GM19324 (cell line): Measurements from ENCODE around the gene HAP1.
"Not testable (repeated sequence)": the region's sequence is repeated elsewhere in the genome, so short reads cannot be mapped to it uniquely, and the experiment has no call there.

Source experiments
- ATAC-seq: cut with Tn5 transposase; IDR thresholded peaks from one replicate; pipeline ENCODE4 v1.9.1; 2021; ENCODE audit warnings: mild to moderate bottlenecking, moderate library complexity; ENCODE audit not compliant: unreplicated experiment, low FRiP score

HAP1 gene, protein sequence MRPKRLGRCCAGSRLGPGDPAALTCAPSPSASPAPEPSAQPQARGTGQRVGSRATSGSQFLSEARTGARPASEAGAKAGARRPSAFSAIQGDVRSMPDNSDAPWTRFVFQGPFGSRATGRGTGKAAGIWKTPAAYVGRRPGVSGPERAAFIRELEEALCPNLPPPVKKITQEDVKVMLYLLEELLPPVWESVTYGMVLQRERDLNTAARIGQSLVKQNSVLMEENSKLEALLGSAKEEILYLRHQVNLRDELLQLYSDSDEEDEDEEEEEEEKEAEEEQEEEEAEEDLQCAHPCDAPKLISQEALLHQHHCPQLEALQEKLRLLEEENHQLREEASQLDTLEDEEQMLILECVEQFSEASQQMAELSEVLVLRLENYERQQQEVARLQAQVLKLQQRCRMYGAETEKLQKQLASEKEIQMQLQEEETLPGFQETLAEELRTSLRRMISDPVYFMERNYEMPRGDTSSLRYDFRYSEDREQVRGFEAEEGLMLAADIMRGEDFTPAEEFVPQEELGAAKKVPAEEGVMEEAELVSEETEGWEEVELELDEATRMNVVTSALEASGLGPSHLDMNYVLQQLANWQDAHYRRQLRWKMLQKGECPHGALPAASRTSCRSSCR

DNA sequence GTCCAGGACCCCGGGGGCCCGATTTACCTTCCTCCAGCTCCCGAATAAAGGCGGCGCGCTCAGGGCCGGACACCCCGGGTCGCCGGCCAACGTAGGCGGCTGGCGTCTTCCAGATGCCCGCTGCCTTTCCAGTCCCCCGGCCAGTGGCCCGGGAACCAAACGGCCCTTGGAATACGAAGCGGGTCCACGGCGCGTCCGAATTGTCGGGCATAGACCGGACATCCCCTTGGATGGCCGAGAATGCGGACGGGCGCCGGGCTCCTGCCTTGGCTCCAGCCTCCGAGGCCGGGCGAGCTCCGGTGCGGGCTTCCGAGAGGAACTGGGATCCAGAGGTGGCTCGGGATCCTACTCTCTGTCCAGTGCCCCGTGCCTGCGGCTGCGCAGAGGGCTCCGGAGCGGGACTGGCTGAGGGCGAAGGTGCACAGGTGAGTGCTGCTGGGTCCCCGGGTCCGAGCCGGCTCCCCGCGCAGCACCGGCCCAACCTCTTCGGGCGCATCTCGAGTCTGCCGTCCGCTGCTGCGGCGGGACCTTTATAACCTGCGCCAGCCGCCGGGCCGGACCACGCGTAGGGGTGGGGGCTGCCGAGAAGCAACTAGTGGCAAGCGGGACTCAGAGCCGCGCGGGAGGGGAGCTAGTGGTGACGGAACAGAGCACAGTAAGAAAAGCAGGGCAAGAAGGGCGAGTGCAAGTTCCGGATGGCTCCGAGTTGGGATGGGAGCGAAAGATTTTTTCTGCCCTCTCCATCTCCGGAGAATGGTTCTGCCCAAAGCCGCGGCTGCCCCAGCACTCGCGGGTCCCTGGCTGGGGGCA is at the start of gene HAP1:
Gene HAP1 (minus strand): TSS at position 505 of the 810 bp plus-strand sequence. CDS start 9 bp downstream, at position 496.
- ATAC-seq: no peak

DNA sequence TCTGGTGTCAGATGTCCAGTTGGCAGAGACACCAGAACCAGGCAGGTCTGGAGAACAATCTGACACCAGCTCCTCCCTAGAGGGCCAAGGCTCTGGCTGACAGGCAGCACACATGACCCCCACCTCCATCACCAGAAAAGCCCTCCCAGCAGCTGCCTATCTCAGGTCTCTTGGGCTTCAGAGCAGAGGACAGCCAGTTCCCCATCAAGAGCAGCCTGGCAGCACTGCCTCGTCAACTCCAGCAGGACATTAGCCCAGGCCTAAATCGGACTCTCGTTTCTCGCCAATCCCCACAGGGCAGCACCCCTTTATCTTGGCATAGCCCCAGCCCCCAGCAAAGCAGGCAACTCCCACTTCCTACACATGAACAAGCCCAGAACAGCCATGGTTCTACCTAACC is 47.7 kb upstream of the HAP1 start:
- no peak for ATAC-seq

DNA sequence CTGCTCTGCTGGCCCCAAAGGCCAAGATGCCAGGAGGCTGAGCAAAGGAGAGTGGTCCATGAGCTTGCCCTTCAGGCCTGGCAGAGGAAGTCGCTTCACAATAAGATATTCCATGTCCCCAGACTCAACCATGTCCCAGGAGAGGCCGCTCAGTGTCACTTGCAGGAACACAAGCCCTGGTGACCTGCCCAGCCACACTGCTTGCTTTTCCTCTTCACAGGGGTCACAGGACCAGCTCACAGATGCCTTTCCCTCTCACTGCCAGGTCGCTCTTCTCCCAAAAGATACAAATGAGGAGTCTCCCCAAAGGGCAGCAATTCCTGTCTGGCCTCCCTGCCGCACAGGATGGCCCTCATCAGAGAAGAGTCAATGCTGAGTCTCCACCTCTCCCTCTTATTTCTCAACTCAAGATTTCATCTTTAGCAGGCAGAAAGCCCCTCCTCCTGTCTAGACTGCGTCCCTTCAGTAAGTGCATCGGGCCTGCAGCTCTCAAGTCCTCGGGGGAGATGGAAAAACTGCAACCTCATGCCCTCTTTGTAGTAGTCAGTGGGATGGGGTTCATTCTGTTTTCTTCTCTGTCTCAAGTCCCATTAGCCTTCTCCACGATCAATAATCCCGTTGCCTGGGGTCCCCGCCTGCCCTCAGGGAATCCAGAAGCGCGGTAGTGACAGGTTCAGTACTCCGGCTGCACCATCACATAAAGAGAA is 47.1 kb upstream of the HAP1 start:
- ATAC-seq: no peak

DNA sequence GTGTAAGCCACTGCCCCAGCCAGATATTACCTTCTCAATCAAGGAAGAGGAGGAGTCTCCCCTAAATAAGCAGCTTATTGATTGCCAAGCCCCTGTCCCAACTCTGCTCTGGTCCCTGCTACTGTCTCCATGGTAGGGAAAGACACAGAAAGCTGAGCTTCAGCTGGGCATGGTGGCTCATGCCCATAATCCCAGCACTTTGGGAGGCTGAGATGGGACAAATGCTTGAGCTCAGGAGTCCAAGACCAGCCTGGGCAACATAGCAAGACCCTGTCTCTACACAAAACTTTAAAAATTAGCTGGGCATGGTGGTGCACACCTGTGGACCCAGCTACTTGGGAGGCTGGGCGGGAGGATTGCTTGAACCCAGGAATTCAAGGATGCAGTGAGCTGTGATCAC is 45.5 kb upstream of the HAP1 start:
- no peak for ATAC-seq

DNA sequence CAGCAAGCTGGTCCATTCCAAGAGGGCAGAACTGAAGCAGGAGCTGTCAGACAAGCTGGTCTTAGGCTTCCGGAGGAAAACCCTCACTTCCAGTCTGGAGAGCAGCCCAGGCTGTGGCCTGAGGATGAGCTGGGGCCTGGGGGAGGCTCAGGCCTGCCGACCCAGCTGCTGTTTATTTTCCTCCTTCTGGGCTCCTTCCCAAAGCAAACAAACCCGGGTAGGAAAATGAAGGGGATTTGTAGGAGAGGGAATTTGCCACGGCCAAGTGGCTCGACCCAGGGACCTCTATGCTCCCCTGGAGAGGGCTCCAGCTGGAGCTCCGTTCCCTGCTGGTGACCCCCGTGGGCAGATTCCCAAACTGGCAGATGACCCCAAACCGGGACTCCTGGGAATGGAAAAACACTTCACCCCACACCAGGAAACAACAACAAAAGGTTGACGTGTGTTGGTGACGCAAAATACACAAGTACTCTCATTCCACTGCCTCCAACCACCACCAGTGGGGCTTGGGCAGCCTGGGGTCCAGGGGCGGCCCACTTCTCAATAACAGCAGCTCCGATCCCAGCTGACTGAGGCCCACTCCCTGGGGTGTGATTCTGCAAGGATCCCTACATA is 43.2 kb upstream of the HAP1 start:
- no peak for ATAC-seq

DNA sequence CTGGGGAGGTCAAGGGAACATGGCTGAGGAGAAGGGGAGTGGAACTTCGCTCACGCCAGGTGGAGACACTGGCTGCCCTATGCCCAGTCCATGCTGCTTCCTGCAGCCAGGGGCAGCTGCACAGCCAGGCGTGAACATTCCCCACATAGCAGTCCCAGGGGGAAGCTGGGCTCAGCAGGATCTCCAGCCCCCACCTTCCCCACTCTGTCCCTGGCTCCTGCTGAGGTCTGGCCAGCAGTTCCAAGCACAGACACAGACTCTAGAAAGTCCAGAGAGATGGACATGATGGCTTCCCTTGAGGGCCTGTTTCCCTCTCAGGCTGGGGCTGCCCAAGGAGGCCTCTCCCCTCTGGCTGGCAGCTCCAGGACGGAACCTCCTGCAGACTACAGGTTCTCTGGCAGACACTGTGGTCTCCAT is 42.7 kb upstream of the HAP1 start:
- no peak for ATAC-seq

DNA sequence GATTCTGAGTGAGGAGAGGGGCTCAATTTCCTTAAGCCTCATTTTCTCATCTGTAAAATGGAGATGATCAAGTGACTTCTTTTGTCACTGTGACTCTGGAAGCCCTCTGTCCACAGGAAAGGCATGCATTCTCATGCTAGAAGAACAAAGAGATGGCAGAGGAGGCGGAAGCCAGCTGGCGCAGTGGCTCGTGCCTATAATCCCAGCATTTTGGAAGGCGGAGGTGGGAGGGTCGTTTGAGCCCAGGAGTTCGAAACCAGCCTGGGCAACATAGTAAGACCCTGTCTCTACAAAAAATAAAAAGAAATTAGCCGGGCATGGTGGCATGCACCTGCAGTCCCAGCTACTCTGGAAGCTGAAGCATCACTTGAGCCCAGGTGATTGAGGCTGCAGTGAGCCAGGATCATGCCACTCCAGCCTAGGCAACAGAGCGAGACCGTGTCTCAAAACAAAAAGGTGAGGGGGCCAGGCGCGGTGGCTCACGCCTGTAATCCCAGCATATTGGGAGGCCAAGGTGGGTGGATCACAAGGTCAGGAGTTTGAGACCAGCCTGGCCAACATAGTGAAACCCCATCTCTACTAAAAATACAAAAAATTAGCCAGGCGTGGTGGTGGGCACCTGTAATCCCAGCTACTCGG is 41.9 kb upstream of the HAP1 start:
- not testable (repeated sequence) for ATAC-seq

DNA sequence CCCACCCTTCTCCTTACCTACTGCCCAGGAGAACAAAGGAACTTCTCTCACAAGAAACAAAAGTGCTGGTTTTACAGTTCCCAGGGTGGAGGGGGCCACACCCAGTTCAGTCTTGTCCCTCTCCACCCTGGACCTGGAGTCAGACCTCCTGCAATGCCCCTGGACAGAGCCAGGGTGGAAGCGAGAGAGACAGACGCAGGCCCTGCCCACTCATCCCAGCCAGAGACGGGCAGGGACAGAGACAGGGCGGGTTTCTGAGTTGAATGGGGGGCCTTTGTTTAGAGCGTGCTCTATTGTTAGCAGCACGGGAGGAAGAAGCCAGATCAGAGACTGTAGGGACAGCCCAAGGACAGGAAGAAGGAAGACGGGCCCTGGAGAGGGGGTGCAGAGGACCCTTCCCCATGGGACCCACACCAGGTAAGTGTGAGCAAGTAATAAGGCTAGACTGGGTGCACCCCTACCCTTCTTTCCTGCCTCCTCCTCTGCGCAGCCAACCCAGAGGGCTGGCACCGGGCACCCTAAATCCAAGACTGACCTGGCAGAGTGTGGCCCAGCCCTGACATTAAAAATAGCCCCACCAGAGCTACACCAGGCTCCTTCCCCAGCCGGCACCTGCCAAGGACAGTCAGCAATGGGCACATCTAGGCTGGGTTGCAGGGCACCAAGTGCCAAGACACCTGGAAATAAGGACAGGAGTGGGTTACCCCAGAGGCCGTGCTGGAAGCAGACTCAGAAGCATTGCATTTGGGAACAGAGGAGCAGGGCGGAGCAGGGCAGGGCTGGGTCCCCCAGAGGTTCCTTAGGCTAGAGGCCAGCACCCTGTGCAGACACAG is 41.2 kb upstream of the HAP1 start:
- no peak for ATAC-seq

DNA sequence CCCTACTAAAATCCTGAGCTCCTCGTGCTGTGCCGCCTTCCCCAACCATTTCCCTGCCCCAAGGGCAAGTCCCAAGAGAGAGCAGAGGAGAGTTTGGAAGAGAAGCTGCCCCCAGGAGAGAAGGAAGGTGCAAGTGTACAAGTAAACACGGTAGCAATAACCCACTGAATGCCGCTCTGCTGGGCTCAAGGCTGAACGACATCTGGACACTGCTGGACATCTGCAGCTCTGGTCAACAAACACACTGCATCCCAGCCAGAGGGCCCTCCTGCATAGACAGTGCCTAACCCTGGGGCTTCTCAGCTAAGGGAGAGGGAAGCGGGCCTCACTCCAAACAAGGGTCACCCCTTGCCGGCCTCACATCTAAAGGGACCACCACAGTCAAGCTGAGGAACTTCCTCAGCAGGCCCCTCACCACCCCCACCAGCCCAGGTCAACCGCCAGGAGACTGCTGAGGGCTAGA is 39.3 kb upstream of the HAP1 start:
- ATAC-seq: no peak

DNA sequence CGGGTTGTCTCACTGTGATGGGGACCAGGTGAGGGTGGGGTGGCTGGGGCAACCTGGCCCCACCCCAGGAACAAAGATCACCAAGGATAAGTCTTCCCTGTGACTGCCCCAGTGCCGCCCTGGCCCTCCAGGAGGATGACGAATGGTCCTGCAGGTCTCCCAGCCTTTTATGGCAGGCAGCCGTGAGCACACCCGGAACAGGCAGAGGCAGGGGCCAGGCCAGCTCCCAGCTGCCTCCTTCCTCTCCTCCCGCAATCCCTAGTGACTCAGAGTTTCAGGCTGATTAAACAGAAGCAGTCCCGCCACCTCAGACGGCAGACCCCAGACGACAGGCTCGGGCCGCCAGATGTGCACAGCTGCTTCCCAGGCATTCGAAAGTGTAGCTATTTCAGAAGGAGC is 38.7 kb upstream of the HAP1 start:
- ATAC-seq: no peak

DNA sequence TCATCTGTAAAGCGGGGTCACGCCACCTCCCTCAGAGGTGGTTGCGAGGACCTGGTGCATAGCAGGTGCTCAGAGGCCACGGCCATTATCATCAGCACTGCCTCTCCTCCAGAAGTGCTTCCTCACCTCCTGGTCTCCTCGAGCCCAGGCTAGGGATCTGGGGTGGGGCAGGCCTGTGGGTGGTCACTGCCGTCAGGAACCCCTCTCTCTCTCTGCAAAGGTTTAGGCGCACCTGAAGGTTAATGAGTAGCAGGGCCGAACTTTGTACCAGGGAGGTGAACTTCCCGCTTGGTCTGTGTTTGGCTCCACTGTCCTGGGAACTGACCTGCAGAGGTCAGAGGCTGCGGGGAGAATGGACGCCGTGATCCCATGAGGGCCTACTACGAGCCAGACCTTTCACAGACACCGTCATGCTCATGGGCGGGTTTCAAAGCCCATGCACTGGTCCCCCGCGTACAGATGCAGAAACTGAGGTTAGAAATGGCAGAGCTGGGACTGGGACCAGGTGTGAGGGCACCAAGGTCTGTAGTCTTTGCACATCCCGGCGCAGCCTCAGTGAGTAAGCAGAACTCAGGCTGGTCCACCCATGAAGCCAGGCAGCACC is 38.2 kb upstream of the HAP1 start:
- ATAC-seq: no peak

DNA sequence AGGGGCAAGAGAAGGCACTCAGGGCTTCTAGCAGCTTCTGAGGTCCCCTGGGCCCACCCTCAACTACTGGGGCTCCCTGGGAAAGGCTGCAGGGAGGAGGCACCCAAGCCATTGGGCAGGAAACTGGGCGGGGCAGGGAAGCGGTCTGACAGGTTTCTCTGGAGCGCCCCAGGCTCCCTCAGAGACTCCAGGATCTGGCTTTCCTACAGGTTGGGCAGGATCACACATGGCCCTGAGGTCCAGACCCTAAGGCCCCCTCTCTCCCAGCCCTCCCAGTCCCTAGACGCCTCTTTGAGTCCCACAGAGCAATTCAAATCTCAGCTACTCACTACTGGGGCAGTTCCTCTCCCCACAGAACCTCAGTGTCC is 37.8 kb upstream of the HAP1 start:
- ATAC-seq: no peak

DNA sequence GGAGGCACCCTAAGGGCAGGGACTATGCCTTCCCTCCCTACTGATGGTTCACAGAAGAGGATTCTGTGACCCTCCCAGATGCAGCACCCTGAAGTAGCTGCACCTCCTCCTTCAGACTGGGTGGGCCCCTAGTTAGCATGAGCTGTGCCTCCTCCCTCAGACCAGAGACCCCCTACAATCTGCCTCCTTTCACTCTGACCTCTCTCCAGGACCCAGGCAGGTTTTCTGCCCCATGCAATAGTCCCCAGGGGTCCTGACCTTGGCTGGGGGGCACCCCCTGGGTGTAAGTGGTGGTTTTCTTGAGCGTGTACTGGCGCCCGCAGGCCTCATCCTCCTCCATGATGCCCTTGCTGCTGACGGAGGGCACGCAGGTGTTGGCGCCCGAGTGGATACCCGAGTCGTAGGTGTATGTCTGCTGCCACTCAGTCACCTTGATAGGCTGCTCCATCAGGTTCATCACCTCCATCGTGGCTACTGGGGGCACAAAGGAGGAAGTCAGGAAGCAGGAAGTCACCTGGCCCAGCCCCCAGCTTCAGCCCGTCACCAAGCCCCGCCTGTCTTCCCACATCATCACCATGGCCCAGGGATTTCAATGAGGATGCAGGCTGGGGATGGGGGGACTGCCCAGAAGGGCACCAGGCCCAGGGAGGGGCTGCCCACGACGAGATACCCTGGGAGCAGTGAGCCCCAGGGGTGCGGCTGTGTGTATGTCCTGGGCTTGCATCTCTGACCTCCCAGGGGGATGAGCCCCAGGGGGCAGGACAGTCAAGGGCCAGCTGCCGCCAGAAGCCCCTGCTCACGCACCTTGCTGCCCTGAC is 37.2 kb upstream of the HAP1 start:
- no peak for ATAC-seq

DNA sequence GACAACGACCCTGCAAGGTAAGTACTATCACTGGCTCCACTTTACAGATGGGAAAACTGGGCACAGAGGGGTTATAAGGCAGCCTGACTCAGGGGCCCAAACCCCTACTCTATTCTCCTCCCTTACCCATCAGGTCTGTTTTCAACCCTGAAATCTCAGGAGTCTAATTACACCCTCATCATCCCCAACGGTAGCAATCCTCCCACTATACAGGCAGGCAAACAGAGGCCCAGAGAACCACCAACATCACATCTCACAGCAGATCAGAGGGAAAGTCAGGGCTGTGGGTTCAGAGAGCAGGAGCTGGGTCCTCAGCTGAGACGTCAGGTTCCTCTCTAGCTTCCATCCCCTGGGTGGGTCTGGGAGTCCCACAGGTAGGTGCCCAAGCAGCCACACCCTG is 35.5 kb upstream of the HAP1 start:
- no peak for ATAC-seq

DNA sequence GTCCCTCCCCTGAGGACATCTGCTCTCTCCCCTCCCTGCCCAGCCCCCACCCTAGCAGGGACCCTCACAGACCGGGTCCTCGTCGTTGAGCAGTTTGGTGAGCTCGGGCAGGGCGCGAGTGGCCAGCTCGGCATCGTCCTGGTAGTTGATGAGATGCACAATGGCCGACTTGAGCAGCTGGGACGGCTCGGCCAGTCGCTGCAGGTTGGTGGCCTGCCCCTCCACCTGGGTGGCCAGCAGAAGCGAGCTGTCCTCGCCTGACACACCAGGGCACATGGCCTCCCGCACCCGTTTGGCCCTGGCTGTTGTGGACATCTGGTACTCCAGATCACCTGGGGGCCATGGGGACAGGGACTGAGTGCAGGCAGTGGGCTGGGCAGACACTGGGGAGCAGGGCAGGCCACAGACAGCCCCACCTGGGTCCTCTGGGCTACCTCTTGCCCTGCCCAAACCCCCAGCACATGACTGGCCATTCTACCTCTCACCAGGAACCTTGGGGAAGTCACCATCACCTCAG is 35.0 kb upstream of the HAP1 start:
- no peak for ATAC-seq

DNA sequence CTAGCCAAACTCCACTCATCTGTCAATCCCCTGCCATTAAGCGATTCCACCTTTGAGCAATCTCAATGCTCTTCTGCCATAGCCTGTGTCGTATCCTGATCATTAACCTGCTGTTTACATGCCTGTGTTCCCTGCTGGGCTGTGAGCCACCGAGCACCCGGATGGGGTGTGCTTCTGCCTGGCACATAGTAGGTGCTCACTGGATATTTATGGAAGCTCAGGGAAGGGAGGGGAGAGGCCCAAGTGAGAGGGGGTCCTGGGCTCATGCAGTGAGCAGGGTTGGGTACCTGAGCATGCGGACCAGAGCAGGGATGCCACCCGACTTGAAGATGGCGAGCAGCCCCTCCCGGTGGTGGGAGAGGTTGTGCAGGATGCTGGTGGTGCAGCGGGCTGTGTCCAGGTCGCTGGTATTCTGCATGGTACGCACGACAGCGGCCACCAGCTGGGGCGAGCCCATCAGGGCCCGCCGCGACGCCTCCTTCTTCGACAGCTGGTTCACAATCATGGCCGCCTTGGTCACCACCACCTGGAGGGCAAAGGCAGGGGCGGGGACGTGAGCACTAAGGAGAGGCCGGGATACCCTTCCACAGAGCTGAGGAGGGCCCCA is 34.3 kb upstream of the HAP1 start:
- no peak for ATAC-seq
